H1 (cell line): ENCODE results near the gene MLEC. TPM values are rescaled to one million over a fixed set of nuclear protein-coding genes. Genes with fewer than 3 reads are reported as not detected.

Experiments used
- ASH2L ChIP-seq: fragments of 200-600, 300-600 bp; sonication (generic); IDR thresholded peaks from one replicate; pipeline ENCODE4 v1.7.1; 2017; ENCODE audit warnings: low read length
- CHD7 ChIP-seq: fragments of 300-600 bp; sonication (generic); IDR thresholded peaks from 2 replicates; pipeline ENCODE4 v1.7.1; 2012; ENCODE audit warnings: low read length, moderate library complexity, mild to moderate bottlenecking, inconsistent platforms; ENCODE audit not compliant: insufficient replicate concordance
- CREB1 ChIP-seq: IDR thresholded peaks from 2 replicates; pipeline ENCODE4 v1.6.1; 2012; ENCODE audit warnings: inconsistent platforms
- CTBP2 ChIP-seq: IDR thresholded peaks from 2 replicates; pipeline ENCODE4 v1.7.0; 2011; ENCODE audit warnings: borderline replicate concordance, mild to moderate bottlenecking, moderate library complexity, mixed read lengths, low read length; ENCODE audit not compliant: insufficient read depth, insufficient read length
- EGR1 ChIP-seq: IDR thresholded peaks from 2 replicates; pipeline ENCODE4 v1.6.1; 2011; ENCODE audit warnings: low read depth, low read length, borderline replicate concordance
- EZH2 ChIP-seq: fragments of 200-600 bp; sonication (generic); IDR thresholded peaks from 2 replicates; pipeline ENCODE4 v1.7.1; 2012; ENCODE audit warnings: low read depth, mild to moderate bottlenecking, moderate library complexity, low read length, inconsistent platforms; ENCODE audit not compliant: severe bottlenecking
- RXRA ChIP-seq: IDR thresholded peaks from 2 replicates; pipeline ENCODE4 v1.6.1; 2011; ENCODE audit warnings: low read depth, mild to moderate bottlenecking, low read length, moderate library complexity; ENCODE audit not compliant: insufficient read depth
- TAF7 ChIP-seq: optimal IDR thresholded peaks from 2 replicates; pipeline ENCODE3; 2011; ENCODE audit warnings: low read depth, mild to moderate bottlenecking, inconsistent platforms, low read length, moderate library complexity, borderline replicate concordance
- TBP ChIP-seq: IDR thresholded peaks from 2 replicates; pipeline ENCODE4 v1.6.1; 2011; ENCODE audit warnings: low read depth, low read length, improper control_type of control experiment
- polyA plus RNA-seq, 7 experiments: library from polyadenylated mRNA; depleted of rRNA in 3 of 7; stranded (reverse) in 5 of 7; unstranded in 2 of 7; fragments of >200 nt in 5 of 7; fragments of 200-250 nt in 2 of 7; gene quantifications; 1 replicate in 5 of 7; 2 replicates in 1 of 7; 4 replicates in 1 of 7; pipeline versions ENCODE4 v1.2.1 to v1.2.3, GENCODE V29; 2011 to 2013; ENCODE audit warnings: missing spikeins in 2 of 7, mixed read lengths in 2 of 7
- total RNA-seq: library from RNA; stranded (reverse); fragmentation: NEBNext Ultra II Directional; extraction: Animal tissue kit (Norgen Biotek cat#: 25700); gene quantifications from 2 replicates; pipeline ENCODE4 v1.2.1, GENCODE V29; 2021

MLEC gene
- total and polyA plus RNA-seq, 2 of the 8 experiments (the other 6 are each of a cell fraction or from before 2014, with no cell fraction given): 37.1 to 260 TPM

- TF ChIP-seq CHD7 (no peak), CTBP2 (peak; percentile 33), EZH2 (no peak), TAF7 (peak; percentile 48), TBP (peak; percentile 61; the same call in 1 of the 2 replicates), RXRA (no peak), CREB1 (no peak), ASH2L (peak; percentile 52), EGR1 (no peak)
Measured at GRCh38 chr12:120640861-120641833, 45.8 kb upstream of the MLEC start (continued).
